ENCODE measurements around the gene SHROOM1.

Gene SHROOM1

DNA sequence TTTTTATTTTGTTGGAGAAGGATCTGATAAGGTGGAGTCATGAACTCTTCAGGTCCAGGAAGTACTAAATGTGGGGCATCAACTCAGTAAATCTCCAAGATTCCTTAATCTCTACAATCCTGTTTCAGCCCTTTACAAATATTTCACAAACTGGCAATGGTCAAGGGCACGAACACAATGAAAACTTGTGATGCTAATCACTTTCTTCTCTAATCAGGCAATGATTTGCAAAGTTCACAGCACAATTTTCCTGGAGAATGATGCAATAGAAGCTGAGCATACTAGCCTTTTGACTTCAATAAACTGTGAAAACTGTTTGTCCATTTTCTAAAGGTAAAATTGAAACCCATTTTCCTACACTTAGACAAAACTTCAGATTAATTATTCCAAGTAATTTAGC, 18.9 kb upstream of the SHROOM1 start:
- DNase-seq: no peak

DNA sequence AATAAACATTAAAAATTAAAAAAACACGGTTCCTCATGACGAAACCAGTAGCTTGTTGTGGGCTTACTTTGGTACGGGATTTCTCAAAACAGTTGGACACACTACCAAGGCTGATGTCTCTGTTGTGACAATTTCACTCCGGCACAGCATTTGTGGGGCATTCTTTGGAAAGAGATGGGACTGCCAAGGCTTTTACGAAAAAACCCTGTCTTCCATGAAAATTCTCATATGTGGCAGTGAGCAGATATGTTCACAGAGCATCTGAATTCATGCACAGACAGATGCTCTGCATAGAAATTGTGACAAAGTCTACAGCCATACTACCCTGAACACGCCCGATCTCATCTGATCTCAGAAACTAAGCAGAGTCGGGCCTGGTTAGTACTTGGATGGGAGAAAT, 17.8 kb upstream of the SHROOM1 start:
- DNase-seq: no peak

DNA sequence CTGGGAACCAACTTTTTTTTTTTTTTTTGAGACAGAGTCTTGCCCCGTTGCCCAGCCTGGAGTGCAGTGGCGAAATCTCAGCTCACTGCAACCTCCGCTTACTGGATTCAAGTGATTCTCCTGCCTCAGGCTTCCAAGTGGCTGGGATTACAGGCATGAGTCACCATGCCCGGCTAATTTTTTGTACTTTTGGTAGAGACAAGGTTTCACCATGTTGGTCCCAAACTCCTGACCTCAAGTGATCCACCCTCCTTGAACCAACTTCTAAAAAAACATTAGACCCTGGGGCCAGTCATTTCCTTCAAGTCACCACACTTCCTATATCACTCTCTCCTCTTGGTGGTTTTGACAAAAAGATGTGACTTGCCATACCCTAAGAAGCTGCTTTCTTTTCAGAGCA, 10.9 kb upstream of the SHROOM1 start:
- no peak for DNase-seq

- no peak for DNase-seq
Observed at GRCh38 chr5:132840896-132841295, 10.4 kb upstream of the SHROOM1 start.

DNA sequence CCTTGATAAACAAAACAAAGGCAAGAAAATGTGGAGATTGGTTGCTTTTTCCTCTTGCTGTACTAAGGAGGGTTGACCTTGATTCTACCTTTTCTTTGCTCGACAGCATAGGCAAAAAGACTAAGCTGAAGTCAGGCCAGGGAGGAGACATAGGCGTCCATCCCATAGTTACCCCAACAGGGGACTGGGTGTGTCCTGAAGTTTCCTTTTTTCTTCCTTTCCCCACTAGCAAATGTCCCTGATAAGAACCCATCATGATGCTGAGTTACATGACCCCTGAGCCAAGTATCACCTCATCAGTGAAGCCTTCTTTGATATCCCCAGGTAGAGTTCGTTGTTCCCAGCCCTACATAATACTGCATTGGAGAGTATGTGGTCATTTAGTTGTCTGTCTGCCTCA, 9.9 kb upstream of the SHROOM1 start:
- DNase-seq: no peak

DNA sequence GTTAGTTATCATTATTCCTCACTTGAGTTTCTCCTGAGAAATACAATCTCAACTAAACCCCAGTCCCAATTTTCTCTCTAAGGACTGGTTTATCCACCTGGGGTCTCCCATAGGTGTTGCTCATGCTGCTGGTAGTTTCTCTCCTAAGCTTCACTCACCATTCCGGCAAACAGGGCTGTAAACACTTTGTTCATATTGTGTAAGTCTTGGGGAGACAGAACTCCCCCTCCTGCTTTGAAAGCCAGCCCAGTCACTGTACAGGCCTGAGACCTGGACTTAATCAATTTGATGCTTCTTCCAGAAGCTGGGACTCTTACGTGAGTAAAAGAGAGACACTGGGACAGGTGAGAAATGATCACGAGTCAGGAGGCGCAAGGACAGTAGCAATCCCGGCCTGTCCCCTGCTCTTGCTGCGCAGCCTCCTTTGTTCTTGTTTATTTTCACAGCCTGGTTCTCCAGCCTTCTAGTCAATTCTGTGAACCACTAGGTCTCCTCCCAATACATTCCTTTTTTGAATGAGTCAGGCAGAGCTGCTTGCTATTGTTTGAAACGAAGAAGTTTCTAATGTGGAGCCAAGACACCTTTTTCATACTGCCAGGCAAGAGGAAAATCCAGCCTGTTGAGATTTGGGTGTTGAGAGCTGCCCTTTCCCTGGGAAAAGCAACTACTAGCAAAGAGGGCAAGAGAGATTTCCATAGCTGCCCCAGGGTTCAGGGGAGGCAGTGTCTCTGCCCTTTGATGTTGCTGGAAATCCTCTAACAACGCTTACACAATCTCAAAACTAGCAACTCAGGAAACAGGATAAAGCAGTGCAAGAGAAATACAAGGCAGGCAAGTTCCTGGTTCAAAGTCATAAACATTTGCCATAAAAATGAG, 9.2 kb upstream of the SHROOM1 start:
- DNase-seq: no peak

DNA sequence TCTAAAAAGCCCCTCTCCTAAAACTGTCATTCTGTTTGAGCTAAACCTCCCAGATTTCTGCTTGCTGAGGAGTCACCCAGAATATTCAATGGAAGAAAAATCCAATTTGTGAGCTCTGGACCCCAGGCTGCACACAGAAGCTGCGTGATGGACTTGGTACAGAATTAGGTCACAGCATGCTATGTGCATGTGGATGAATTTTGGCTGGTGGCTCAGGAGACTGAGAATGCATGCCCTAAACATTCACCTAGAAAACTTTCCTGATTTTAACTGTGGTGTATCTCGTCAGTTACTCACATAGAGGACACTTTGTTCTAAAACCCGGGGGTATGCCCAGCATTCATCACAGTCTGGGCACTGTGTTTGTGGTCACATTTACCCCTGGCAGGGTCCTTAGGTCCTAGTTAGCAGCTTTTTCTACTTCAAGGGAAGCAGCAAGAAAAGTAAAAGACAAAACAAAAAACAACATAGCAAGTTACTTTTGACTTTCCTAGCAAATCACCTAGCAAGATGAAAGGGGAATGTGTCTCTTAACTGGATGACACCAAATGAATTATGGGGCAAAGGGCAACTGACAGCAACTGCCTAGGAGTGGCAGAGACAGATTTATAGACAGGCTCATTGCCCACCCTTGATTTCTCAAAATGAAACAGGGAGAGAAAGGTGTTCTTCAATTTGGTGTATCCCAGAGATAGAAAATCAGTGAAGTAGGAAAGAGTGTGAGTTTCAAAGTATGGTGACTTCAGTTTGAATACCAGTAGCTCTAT, 8.3 kb upstream of the SHROOM1 start:
- DNase-seq: no peak

- no peak for DNase-seq
Observed at GRCh38 chr5:132837868-132838267, 7.4 kb upstream of the SHROOM1 start.

- no peak for DNase-seq
Observed at GRCh38 chr5:132836852-132837251, 6.4 kb upstream of the SHROOM1 start.

- DNase-seq: no peak
Observed at GRCh38 chr5:132834057-132834456, 3.6 kb upstream of the SHROOM1 start.

DNA sequence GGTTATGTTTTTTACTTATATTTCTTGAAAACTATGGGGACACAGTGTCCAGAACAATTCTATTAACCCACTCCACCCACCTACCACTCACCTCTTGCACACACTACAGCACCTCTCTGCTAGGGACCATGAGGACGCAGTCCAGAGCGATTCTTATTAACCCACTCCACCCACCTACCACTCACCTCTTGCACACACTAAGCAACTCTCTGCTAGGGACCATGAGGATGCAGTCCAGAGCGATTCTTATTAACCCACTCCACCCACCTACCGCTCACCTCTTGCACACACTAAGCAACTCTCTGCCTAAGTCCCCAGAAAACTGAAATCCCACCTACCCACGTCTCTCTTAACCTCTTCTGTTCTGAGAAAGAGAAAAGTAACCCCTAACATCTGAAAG, 2.2 kb upstream of the SHROOM1 start:
- DNase-seq: no peak

- DNase-seq: no peak
Observed at GRCh38 chr5:132831095-132831860, 831 bp upstream of the SHROOM1 start.

DNA sequence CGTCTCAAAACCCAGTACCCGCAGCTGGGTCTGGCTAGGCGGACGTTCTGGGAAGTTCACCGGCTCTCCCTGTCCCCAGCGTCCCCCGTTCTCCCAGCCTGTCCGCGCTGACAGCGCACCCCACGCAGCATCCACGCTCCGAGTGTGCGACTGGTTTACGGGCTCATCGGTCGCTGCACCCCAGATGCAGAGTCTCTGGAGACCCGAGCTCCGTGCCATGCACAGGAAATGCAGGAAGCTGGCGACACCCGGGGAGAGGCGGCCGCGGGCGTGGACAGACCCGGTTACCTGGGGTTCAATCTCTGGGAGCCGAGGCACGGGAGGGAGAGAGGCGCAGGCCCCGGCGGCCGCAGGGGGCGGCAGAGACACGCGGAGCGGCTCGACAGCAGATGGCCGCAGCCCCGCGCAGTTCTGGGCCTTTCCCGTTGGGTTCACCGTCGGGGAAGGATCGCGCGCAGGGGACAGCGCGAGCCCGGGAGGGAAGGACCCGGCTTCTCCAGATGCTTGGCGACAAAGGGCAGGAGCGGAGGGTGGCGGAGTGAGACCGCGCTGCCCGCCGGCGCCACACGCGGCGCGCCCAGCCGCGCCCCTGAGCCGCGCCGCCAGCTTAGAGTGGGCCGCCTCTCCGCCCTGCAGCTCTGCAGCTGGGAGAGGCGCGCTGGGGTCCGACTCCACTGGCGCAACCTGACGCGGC, 558 bp downstream of the SHROOM1 start:
- DNase-seq: no peak

- no peak for DNase-seq
Observed at GRCh38 chr5:132828846-132829494, 1.5 kb downstream of the SHROOM1 start.

- no peak for DNase-seq
Observed at GRCh38 chr5:132827943-132828673, 2.3 kb downstream of the SHROOM1 start.

- DNase-seq: no peak
Observed at GRCh38 chr5:132826424-132827082, 3.9 kb downstream of the SHROOM1 start.

DNA sequence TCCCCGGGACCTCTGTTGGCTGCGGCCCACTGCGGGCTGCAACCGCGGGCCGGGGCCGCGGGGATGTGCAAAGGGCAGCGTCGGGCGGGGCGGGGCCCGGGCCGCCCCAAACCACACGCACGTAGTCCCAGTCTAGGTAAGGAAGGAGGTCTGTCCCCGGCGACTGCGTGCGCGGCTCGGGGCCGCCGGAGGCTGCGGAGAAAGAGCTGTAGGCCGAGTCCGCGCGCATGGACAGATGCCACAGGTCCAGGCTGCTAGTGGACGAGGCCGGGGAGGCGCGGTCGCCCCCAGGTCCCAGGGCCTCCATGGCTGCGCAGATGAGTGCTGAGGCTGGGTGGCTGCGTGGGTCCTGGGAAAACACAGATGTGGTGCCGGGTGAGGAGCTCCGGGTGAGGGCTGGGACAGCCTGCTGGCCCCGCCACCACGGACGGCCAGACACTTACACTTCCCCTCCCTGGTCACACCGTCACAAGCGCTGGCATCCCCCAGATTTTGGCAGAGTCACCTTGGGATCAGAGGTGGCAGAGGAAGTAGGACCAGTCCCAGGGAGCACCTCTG, 4.5 kb downstream of the SHROOM1 start:
- DNase-seq: no peak

- no peak for DNase-seq
Observed at GRCh38 chr5:132825033-132825833, 5.2 kb downstream of the SHROOM1 start.

DNA sequence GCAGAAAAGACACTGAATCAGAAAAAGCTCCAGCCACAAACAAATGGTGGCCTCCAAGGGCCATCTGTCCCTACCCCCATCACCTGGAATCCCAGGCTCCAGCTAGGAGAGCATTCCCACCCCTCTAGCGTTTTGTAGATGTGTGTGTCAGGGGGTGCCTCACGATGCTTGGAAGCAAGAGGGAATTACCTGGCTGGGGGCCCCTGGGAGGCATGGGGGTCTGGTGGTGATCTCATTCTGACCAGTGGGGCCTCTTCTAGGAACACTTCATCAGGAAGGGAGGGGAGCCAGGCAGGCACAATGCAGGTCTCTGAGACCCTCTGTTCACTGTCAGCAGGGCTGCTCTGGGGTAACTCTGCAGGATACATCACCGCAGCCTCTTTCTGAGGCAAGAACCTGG, 6.0 kb downstream of the SHROOM1 start:
- DNase-seq: no peak
